GM10248 (cell line): ENCODE results near the gene C5orf24.
"Not testable (repeated sequence)": the region's sequence is repeated elsewhere in the genome, so short reads cannot be mapped to it uniquely, and the experiment has no call there.

Experiments
- CTCF ChIA-PET: fragments of 300-600 bp; sonication (Branson Sonifier 250); formaldehyde crosslinking; extraction: SDS; loops from one replicate; lab custom pipeline; 2021; ENCODE audit warnings: antibody characterized with exemption; lab: Yijun Ruan, JAX
- POLR2A ChIA-PET: fragments of 350-650 bp; sonication (Branson Sonifier 250); formaldehyde crosslinking; extraction: SDS; loops from one replicate; lab custom pipeline; 2020; ENCODE audit warnings: antibody characterized with exemption; lab: Yijun Ruan, JAX
- DNase-seq: peaks from one replicate; pipeline ENCODE4 v3.0.0; 2012; ENCODE audit errors: extremely low spot score
- CTCF ChIP-seq: IDR thresholded peaks from 2 replicates; pipeline ENCODE4 v1.5.1; 2012; ENCODE audit warnings: mild to moderate bottlenecking, low read depth; ENCODE audit errors: extremely low read depth, missing control alignments, control extremely low read depth

The C5orf24 gene

GRCh38 chr5:134835623-134836022 is 10.1 kb upstream of the C5orf24 start:
- no peak for DNase-seq
- no peak for TF ChIP-seq CTCF
- POLR2A ChIA-PET, result no interaction called here
- CTCF ChIA-PET, result interaction anchor here (3.0 kb wide), 1 partner anchor 11 kb away, joined by 14 read pairs; no protein-coding TSS in a partner anchor

GRCh38 chr5:134837530-134838181 is 8.1 kb upstream of the C5orf24 start:
- ChIA-PET CTCF (no interaction called here), POLR2A (no interaction called here)
- no peak for DNase-seq
- no peak for TF ChIP-seq CTCF

- POLR2A ChIA-PET, DNase-seq, CTCF ChIA-PET: not testable (repeated sequence)
Measured at GRCh38 chr5:134838361-134838760, 7.4 kb upstream of the C5orf24 start.

- no peak for TF ChIP-seq CTCF
- ChIA-PET CTCF (interaction anchor here (1.2 kb wide), 1 partner anchor 18 kb away, joined by 5 read pairs; no protein-coding TSS in a partner anchor), POLR2A (no interaction called here)
- no peak for DNase-seq
Measured at GRCh38 chr5:134840811-134841210, 5.0 kb upstream of the C5orf24 start.

GRCh38 chr5:134844252-134844651 is 1.5 kb upstream of the C5orf24 start:
- no peak for TF ChIP-seq CTCF
- CTCF ChIA-PET, result interaction anchor here (2.2 kb wide), 1 partner anchor 19 kb away, joined by 7 read pairs; no protein-coding TSS in a partner anchor
- no peak for DNase-seq
- POLR2A ChIA-PET, result no interaction called here

- ChIA-PET POLR2A (interaction anchor here (0.7 to 1.1 kb wide), 7 partner anchors 15 to 669 kb away, joined by 3 to 6 read pairs (median 4); partner anchors contain the start of genes DDX46 and TXNDC15), CTCF (interaction anchor here (0.7 to 2.2 kb wide), 7 partner anchors 10 to 57 kb away, joined by 3 to 7 read pairs (median 4); no protein-coding TSS in a partner anchor)
- no peak for DNase-seq
- no peak for TF ChIP-seq CTCF
Measured at GRCh38 chr5:134845335-134845851, 375 bp upstream of the C5orf24 start.

GRCh38 chr5:134846641-134846960 is 833 bp downstream of the C5orf24 start:
- CTCF ChIA-PET, result no interaction called here
- POLR2A ChIA-PET, result no interaction called here
- no peak for DNase-seq
- no peak for TF ChIP-seq CTCF

GRCh38 chr5:134849434-134849933 is 3.7 kb downstream of the C5orf24 start:
- ChIA-PET POLR2A (interaction anchor here (0.7 kb wide), 1 partner anchor 25 kb away, joined by 7 read pairs; no protein-coding TSS in a partner anchor), CTCF (interaction anchor here (0.7 to 1.6 kb wide), 5 partner anchors 10 to 1868 kb away, joined by 3 to 7 read pairs (median 5); partner anchors contain the start of gene PCBD2)
- DNase-seq, result not testable (repeated sequence)
